ENCODE data around the gene EXOC4.

The EXOC4 gene

DNA sequence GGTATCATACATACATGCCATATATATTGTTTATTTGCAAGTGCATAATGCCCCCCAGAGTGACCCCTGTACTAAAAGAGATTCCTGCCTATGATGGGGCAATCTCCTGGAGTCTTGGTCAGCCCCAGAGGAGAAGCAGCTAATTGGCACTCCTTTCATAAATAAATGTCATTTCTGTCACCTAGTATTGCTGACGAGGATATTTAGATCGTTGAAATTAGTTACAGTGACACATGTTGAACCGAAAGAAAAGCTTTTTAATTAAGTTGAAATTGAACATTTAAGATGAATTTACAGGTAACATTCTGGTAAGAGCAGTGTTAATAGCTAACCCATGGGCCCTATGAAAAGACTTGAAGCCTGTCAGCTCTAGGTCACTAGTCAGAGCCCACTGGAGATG, 663.7 kb downstream of the EXOC4 start:
- DNase-seq = no peak

DNA sequence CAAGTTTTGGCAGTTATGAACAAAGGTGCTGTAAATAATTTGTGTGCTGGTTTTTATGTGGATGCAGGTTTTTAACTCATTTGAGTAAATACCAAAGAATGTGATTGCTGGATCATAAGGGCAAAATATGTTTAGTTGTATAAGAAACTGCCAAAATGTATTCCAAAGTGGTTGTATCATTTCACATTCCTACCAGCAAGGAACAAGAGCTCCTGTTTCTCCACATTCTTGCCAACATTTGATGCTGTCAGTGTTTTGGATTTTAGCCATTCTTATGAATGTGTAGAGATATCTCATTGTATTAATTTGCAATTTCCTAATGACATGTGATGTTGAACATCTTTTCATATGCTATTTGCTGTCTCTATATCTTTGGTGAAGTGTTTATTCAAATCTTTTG, 666.9 kb downstream of the EXOC4 start:
- DNase-seq = no peak

DNA sequence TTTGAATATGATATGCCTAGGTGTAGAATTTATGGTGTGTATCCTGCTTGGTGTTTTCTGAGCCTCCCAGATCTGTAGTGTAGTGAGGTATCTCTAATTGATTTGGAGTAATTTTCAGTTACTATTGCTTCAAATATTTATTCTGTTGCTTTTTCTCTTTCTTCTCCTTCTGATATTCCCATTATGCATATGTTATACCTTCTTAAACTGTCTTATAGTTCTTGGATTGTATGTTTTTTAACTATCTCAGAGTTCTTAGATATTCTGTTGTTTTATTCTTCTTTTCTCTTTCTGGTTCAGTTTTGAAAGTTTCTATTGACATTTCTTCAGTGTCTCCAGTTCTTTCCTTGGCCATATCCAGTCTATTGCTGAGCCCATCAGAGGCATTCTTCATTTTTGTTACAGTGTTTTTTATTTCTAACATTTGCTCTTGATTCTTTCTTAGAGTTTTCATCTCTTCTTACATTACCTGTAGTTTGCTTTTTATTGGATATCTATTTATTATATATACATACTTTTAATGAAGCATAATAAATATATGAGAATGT, 668.8 kb downstream of the EXOC4 start:
- DNase-seq = no peak

DNA sequence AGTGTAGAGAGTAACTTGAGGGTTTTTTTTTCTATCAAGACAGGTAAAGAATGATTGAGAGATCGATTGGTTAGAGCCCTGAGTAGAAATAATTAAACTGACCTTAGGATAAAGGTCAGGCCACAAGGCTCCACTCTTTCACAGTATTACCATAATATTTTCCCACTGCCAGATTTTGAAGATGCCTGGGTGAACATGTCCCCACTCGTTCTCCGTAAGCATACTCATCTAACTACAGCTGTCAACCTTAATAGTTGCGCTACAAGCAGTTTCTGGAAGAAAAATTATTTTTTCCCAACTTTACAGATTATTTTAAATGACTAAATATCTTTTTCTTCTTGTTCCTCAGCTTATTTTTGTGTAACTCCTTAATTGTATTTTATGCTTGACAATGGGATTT, 671.1 kb downstream of the EXOC4 start:
- no peak for DNase-seq

DNA sequence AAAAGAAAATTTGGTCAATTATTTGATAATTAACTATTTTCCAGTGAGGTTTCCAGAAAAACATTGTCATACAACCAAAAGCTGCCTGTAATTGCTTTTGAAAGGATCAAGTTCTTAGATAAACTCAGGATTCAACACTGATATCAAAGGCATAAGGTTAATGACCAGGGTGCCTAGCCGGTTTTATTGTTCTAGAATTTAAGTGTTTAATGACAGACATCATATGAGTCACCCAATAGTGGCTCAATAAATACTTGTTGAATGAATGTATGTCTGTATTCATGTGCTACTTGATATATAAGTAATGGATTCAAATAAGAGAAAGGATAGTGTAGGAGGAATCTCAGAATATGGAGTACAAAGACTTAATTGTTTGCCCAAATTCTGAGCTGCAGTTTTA, 678.2 kb downstream of the EXOC4 start:
- no peak for DNase-seq

DNA sequence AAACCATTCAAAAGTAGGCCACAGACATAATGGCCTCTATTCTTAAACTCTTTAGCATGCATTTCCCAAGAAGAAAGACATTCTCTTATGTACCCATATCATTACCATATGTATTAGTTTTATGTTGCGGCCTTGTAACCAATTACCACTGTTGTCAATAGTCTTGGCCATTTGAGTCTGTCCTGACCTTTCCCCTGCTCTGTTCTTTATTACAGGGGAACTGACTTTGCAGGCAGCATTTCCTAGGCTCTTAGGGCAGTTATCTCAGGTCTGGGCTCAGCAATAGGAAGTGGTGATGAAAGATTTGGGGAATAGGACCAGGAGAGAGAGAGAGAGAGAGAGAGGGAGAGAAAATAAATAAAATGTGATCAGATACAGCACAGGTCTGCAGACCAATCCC, 679.7 kb downstream of the EXOC4 start:
- DNase-seq = no peak

DNA sequence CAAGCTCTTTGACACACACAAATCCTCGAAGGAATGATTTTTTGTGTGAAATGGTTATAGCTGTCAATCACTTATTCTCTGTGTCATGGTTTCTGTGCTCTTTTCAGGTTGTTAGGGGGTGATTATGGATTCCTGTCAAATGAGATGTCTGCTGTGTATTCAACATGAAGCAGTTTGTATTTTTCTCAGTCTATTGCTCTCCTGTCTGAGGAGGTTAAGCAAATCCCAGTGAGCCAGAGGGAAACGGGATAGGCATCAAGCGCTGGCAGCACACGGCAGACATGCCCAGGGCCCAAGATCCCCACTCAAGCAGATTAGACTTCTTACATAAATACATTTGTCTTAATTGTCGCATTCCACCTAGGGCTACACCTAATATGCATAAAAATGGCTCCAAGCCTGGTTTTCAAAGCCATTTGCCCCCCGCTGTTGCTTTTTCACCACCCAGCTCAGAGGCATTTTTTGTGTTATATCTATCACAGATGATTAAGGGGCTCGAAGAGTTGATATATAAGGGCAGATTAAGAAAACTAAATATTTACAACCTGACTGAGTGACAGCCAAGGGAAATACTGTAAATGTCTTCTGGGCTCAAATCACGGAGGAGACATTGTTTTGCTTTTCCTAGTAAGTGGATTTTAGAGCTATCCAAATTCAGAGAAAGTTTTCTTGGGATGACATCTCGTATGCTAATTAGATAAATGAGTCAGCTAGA, 681.5 kb downstream of the EXOC4 start:
- no peak for DNase-seq

DNA sequence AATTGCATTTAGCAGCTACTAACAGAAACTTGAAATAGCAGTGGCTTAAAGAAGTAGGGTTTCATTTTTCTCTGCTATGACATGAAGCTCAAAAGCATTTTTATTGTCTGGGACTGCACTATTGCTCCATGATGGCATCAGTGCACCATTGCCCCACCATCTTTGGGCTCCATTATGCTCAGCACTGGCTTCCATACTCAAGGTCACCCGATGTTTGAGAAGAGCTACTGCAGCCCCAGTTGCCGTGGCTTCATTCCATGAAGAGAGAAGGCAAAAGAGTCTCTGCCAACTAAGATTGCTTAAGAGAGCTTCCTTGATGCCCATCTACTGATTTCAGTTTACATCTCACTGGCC, 682.1 kb downstream of the EXOC4 start:
- DNase-seq = no peak

DNA sequence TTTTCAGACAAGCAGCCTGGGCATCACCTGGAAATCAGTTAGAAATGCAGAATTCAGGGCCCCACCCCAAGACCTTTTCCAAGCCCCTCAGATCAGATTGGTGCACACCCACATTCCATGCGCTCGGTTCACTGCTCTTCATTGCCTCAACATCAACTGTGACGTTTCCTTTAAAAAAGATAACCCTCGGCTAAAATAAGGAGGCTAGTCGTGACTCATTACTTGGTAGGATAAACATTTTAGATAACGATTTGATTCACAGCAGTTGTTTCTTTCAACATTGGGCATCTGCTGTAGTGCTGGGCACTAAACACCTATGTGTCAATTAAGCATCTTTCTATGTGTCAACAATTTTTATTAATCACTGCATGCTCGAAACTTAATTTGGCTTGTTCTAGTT, 683.2 kb downstream of the EXOC4 start:
- DNase-seq = no peak

DNA sequence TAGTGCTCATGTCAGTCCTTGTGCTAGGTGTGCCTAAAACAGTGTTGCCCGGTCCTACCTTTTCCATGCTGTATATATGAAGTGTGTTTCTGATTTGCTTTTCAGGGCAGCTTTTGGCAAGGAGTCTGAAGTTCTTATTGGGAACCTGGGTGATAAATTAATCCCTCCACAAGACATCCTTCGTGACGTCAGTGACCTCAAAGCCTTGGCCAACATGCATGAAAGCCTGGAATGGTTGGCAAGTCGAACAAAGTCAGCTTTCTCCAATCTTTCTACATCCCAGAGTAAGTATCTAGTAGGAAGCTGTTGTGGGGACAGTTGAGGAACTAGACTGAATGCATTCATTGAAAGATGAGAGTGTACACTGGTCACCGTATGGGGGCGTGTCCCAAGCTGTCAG, 684.9 kb downstream of the EXOC4 start:
- DNase-seq = no peak

DNA sequence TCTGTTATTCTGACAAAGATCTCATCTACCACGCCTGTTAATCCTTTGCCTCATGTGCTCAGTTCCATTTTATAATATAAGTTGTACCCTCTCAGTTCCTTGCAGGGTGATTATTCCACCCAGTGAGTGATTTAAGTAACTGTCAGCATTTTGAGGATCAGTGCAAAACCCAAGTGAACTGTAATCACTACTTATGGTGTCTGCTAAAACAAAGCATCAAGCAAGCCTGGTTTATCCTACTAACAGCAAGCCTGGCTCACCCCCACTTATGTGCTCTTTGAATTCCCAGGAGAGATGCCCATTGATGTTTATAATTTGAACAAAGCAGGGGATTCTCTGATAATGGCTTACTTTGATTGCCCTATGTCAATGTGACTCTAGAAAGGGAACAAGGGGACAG, 687.5 kb downstream of the EXOC4 start:
- no peak for DNase-seq

DNA sequence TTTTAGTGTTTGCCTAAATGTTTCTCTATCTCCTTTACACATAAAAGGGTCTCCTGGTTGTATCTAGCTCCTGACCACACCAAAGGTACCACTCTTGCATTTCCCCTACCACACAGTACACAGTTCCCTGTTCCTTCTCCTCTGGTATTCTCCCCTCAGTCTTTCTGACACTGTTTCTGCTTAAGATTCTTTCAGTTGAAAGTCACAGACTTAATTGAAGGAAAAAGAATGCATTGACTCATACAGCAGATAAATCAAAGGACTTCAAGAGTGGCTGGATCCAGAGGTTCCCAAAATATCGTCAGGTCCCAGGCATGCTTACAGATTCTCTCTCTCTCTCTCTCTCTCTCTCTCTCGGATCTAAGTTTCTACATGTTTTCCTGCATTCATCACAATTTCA, 688.6 kb downstream of the EXOC4 start:
- DNase-seq = no peak

DNA sequence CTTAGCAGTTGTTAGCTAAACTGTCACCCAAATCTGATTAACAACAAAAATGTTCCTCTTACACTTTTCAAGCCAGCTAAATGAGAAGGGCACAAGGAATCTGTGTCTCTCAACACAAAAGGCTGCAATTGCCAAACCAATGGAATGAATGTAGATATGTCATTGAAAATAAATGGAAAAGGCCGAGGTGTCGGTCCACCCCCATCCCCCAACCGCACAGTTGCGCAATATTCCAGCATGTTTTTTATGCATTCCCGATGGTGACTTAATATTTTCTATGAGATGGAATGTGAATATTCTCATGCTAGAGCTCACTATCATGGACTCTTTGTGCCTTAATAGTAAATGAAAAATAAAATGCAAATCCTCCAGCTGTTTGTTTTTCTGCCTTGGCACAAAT, 692.6 kb downstream of the EXOC4 start:
- no peak for DNase-seq

DNA sequence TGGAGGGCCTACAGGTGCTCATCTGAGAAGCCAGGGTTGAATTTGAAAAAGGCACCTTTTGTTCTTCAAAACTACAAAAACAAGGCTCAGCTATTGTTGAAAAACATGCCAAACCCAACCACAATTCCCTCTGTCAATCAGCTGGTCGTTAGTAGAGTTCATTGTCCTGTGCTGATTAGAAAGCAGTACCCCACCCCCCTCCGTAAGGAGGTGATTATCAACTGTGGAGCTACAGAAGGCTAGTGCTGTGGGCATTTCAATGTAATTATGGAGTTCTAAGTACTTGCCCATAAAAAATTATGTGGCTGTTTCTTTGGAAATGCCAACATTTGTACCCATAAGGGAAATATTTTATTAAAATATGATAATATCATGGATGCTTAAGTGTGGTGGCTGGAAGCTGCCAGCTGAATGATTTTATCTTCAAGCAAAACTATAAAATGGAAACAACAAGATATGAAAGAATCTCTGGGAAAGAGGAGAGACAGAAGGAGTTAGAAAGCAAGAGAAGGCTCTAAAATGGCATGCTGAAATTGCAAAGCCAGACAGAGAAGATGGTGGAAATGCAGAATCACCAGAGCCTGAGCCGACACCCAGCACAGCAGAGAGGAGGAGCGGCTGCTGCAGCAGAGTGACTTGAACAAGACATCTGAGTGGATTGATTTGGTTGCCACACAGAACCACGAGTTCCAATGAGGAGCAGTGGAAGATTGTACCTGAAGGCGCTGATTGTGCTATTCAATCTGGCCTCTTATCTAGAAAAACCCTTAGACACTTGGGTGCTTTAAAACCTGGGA, 694.8 kb downstream of the EXOC4 start:
- DNase-seq = no peak

DNA sequence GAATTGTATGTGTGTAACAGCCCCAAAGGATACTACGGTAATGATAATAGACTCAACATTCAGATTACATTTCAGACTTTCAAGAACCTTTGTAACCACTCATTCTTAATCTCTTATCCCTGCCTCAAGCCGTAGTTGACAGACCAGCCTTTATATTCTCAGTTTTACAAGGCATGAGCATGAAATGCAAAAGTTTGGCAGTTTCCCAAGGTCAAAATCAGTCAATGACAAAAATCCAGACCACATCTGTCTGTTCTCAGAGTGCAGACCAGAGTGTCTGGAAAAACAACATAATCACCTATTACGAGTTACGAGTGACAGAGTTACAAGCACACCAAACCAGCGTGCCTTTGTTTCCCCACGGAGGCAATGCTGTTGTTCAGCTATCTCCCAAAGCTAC, 695.7 kb downstream of the EXOC4 start:
- no peak for DNase-seq

DNA sequence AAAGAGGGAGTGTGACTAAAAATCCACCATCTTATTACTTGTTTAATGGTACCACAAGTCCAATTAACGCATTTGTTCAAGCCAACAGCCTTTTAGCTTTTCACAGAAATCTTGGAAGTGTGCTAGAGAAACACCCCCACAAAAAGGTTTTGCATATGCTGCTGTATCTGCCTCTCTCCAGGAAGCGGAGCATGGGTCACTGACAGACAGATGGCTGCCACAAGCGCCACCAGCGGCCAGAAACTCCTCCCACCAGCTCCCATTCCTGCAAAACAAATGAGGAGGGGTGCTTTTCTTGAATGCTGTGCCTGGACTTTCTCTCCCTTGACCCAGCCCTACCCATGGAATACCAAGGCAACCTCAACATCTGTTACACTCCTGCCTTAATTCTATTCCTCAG, 698.0 kb downstream of the EXOC4 start:
- no peak for DNase-seq

DNA sequence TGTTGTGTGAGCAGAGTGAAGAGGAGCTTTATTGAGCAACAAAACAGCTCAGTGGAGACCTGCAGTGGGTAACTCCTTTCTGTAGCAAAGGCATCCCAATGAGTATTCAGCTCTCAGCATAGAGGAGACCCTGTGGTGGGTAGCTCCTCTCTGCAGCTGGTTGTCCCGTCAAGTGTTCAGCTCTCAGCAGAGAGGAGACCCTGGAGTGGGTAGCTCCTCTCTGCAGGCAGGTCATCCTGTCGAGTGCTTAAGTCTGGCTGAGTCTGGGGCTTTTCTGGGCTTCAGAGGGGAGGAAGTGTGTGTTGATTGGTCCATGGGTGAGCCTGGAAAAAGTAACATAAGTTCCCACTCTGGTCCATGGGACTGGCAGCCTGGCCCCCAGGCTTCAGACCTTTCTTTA, 702.3 kb downstream of the EXOC4 start:
- no peak for DNase-seq

DNA sequence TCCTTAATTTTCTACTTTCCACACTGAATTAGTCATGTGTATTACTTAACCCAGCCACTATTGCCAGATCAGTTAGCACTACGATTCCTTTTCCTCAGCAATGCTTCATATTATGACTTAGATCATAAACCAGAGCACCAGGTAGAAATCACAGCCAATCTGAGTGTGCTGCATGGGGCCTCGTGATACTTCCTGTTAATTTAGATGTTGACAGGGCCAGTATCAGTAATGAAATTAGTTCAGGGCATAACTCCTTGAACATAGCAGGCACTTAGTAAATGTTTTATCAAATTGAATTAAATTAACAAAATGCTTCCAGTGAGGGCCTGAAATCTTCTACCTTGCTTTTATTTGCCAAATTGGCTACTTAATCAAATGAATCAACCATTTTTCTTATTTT, 705.0 kb downstream of the EXOC4 start:
- no peak for DNase-seq

DNA sequence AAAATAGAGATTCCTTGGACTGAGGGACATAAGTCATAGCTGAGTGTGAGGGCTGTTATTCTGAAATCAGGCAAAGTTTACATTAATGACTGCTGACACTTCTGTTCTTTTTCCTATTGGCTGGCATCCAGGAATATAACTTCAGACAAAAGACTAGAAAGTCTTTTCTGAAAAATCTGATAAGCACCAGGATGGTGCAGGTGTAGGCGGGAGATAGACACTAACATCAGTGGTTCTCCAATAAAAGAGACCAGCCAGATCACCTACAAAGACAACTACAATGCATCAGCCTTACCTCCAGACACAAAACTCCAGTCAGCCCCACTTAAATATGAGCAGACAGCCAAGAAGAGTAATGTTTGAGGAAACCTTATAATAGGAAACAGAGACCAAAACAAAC, 705.9 kb downstream of the EXOC4 start:
- DNase-seq = no peak

DNA sequence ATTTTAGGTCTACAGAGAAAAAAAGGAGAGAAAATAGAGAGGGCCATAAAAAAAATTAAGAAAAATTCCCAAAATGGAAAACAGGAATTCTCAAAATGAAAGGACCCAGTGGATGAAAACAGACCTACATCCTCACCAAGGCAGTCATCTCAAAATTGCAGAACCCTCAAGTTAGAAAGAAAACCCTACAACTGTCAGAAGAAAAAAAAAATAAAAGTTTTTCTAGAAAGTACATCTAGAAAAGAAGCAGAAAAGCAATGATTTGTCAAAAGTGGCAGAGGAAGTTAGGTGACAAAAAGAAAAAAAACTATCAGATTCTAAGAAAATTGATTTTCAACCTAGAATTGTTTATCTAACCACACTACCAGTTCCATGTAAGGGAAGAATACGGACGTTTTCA, 706.6 kb downstream of the EXOC4 start:
- DNase-seq = no peak

DNA sequence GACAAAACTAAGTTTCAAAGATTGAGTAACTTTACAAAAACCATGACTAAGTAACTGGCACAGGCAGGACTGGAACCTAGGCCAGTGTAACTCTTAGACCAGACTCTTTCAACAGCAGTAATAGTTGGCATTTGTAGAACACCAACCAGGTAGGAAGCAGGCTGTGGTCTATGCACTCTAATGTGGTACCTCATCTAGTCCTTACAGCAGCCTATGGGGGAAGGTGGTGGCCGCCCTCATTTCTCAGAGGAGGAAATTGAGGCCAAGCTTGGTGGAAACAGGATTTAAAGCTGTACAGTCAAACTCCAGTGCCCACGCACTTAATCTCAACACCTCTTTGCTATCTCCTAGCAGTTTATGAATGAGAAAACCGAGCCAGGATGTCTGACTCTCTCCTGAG, 708.8 kb downstream of the EXOC4 start:
- no peak for DNase-seq

DNA sequence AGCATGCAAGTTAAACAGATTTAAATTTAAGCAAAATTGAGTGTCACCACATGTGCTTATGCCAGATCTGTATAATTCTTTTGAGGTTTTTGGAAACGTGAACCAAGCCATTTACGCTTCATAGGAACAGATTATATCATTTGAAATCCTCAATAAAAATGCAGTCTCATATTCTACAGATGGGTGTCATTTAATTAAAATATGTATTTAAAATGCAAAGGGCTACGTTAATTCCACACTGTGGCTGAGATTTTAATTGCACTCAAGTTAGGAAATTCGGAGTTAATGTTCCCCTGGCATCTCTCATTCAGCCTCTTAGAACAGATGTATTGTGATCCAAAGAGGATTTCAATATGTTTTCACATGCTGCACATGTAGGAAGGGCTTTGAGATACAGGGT, 709.8 kb downstream of the EXOC4 start:
- no peak for DNase-seq

DNA sequence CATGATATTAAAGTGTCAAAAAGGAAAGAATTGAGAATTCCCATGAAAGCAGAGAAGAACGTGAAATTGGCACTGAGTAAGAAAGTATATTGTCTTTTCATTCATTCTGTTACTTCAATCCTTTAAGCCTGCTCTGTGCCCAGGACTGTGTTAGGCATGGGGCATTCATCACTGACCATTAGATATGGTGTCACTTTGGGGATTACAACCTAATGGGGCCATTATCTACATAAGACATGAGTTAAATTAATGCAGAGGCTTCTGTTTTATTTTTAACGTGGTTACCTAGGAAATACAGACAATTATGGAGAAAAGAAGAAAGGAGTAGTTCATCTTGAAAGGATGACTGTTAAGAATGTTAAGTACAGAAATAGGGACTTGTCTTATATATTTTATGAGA, 710.8 kb downstream of the EXOC4 start:
- DNase-seq = no peak

DNA sequence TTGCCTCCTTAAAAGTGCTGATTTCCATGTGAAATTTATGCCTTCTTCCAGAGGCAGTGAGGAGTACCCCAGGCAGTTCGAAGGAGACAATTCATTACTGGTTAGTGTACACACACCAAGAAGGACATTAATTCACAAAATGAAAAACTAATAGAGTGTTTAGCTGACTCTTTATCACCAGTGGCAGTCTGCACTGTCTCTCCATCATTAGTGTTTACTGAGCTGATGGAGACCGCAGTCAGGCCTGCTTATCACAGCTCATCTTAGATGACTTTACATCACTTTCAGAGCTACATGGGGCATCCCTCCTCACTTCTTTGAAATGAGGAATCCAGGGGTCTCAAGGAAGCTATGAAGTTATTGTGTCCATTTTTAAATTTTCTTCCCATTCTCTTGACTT, 718.7 kb downstream of the EXOC4 start:
- DNase-seq = no peak

DNA sequence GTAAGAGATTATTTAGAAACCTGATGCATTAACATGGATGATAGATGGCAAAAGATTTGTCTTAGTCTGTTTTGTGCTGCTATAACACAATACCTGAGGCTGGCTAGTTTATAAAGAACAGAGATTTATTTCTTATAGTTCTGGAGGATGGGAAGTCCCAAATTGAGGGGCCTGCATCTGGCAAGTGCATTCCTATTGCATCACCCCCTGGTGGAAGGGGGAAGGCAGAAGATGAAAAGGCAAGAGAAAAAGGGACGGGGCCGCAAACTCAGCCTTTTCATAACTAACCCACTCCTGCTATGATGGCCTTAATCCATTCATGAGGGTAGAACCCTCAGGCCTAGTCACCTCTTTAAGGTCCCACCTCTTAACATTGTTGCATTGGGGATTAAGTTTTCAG, 720.8 kb downstream of the EXOC4 start:
- no peak for DNase-seq
